Stimulated activated CD4-positive, alpha-beta T cell treated with anti-CD3 and anti-CD28 coated beads, Interleukin-1b, Interleukin-23, amount 100 ng/mL, for 24 hours (primary cell): ENCODE measurements around the gene SGSM2.
A peak's percentile ranks its signal among the peaks of the same experiment; 100 is the strongest.

Experiments
- DNase-seq, 4 experiments: peaks; one replicate each; pipeline ENCODE4 v3.0.0-alpha.2; 2020; ENCODE audit warnings: low read depth in 4 of 4, low spot score in 1 of 4

SGSM2 gene

DNA sequence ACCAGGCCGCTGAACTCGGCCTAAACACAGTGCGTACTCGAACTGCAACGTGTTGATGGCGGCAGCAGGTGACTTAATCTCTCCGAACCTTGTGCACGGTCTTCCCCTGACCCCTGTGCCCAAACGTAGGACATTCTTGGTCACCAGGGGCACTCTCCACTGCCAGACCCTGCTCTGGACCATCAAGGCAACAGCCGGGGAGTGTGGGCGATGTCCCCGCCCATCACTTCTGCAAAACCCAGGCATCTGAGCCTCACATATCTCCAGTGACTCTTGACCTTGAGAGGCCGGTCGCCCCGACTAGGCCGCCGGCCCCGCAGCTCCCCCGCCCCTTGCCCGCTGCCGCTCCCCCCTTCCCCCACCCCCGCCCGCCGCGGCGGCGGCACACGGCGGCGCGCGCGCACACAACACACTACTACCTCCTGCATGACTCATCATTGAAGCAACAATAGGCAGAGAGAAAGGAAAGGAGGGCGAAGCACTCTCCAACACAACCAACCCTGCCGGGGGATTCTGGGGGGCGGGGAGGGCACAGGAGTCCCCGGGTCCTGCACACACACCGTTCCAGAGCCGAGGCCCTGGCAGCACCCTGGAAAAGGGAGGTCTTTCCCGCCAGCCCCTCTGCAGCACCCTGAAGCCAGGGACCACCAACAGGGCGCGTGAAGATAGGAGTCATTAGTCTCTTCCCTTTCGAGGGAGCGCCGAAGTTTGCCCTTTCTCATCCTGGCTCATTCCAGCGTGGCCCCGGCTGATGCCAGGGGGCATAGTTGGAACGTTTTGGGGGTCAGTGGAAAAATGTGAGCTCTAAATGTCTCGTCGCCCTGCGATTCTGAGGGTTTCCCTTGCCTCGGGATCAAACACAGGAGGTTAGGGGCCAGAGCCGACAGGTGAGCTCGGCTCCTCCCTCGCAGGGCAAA lies 61.6 kb downstream of the SGSM2 start:
- peak in 1 of 4 experiments; percentile 26 for DNase-seq

DNA sequence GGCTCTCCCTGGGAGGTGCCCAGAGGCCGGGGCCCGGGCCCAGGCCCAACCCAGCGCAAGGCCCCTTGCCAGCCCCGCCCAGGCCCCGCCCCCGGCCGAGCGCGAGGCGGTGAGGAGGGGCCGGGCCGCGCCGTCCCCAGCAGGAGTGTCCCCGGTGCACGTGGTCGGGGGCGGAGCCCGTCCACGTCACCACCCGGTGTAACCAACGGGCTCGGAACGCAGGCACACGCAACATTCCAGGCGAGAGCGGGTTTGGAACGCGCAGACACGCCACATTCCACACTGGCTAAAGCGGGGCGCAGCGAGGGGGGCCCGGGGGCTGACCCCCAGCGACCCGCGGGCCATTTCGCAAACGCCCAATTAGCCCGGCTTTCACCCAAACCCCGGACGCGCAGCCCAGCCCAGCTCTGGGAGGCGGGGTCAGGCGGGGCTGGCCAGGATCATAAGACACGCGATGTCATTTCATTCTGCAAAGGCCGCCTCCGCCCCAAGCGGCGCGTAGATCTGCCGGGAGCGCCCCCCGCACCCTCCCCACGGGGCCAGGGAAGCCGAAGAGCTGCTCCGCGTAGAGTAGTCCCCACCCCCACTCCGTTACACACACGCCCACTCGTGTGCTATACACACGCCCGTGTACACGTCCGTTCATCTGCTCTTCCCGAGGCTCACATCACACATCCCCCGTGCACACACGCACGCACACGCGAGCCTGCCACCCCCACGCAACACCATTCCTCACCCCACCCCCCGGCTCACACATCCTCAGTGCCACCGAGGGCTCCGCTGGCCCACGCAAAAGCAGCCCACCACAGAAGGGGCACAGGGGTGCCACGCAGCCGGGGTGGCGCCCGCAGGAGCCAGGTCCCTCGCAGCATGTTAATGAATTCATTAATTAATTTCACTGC lies 62.5 kb downstream of the SGSM2 start:
- DNase-seq = peak; percentile 82 to 92 (median 86)

- DNase-seq = peak in 2 of 4 experiments; percentile 34 to 56
These were observed 63.2 kb downstream of the SGSM2 start for GRCh38 chr17:2400474-2400866.

- peak; percentile 82 to 91 (median 86) for DNase-seq
These were observed 63.6 kb downstream of the SGSM2 start, which contains the start of gene MNT for GRCh38 chr17:2400877-2401425. Gene MNT (minus strand): TSS chr17:2401060. CDS start chr17:2400712, 348 bp downstream.

DNA sequence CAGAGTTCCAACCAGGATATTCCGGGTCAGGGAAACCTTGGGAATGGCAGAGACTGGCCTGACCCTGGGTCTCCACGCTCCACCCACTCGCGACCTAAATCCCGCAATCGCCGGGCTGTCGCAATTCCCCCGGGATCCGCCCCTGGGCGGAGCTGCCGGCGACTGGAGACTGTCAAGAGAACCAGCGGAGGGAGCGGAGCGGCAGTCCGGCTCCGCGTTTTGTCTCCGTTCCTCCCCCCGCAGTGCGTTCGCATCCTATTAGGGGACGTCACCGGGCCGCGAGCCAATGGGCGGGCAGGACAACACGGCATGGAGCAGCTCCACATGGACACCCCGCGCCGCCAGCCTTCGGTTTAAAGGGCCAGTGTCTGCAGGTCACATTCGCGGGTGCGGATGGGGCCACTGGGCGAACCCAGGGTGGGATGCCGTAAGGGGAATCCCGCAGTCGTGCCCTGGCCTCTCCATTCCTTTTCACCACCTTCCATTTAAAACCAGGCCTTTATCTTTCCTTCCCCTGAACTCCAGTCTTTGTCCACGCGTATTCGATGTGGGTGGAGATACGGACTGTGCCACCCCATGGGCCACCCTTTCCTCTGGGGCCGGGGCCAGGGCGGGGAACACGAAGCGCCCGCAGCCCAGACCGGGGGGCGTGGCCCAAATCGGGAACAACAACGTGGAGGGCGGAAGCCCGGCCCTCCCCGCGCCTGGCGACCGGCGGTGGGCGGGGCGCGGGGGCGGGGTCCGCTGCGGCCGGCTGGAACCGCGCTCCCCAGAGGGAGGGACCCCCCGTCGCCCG lies 64.3 kb downstream of the SGSM2 start:
- peak; percentile 94 to 99 (median 98) for DNase-seq

DNA sequence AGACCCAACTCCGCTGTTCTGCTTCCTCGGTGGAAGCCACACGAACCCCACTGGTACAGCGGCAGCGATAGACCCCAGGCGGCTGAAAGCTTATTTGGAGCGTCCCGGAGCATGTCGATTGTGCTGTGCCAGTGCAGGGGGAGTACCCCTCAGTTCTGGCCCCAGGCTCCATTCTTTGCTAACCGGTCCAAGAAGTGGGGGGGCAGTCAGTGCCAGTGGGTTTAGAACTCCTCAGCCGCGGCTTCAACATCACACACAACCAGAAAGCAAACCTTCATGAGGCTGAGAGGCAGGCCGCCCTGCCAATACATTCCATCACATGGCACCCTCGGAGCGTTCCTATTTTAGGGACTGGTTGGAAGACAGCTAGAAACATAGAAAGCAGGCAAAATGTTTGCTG lies 65.2 kb downstream of the SGSM2 start:
- DNase-seq = no peak

GRCh38 chr17:2403044-2403443 lies 65.7 kb downstream of the SGSM2 start:
- DNase-seq = no peak

GRCh38 chr17:2405247-2405926 lies 68.1 kb downstream of the SGSM2 start:
- no peak for DNase-seq

- DNase-seq = no peak
These were observed 69.1 kb downstream of the SGSM2 start for GRCh38 chr17:2406271-2406902.

DNA sequence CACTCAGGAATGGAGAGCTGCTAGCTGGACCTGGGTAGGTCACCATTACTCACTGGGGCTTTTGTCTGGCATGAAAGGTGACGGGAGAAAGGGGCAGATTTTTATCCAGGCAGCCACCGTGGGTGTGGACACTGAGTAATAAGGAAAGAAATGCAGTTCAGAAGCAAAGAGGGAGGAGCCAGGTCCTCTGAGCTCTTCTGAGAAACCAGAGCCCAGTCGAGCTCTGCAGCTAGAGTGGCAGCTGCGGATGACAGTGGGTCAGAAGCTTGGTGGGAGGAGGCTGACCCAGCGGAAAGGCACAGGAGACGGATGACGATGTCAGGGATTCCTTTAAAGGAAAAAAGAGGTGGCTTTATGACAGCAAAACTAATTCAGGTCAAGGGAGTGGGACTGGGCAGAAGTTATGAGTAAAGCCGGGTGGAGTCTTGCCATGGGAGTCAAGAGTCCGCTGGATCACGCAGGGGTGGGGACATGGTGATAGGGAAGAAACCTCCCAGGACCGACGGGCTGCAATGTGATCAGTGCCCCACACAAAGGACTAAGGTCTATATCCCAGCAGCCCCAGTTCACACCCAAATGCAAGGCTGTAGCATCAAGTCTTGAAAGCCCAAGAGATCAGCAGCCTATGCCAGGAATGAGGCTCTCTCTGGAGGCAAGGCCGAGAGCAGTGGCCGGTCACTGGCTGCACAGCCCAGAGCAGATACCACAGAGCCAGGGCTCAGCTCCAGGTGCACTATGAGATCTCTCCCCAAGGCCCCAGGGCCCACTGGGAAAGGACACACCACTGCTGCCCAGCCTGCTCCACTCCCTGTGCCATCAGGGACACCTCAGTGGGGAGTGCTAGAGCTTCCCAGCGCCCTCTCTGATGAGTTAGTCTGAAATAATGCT lies 69.8 kb downstream of the SGSM2 start:
- no peak for DNase-seq

DNA sequence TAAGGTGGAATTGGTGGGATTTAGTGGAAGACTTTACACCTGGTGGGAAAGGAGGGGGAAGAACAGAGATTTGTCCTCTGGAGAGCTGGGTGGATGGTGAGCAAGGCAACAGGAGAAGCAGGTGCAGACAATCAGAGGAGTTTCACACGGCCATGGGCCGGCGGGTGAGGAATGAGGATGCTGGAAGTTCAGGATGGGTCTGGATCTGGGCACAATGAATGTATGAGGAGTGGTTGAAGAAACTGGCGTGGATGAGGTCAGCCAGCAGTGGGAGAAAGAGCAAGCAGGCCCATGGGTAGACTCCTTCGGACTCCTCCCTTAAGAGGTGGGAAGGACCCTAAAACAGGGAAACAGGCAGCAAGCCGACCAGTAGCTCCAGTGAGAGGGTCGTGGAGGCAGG lies 73.7 kb downstream of the SGSM2 start:
- DNase-seq = no peak

DNA sequence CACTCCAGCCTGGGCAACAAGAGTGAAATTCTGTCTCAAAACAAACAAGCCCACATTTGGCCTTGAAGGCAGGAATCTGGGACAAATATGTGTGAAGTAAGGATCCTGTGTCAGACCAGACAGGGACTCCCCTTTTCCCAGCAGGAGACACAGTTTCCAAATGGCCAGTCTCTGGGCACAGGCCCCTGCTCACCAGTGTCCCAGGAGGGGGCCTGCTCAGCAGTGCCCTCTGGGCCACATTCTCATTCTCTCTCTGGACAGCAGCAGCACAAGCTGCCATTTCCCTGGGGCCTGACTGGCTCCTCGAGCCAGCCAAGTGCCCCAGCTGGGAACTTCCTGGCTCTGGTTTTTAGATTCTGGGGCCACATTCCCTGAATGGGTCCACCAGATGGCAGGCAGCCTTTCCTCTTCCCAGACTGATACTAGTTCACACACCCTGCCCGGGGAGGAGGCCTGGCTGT lies 75.3 kb downstream of the SGSM2 start:
- no peak for DNase-seq

DNA sequence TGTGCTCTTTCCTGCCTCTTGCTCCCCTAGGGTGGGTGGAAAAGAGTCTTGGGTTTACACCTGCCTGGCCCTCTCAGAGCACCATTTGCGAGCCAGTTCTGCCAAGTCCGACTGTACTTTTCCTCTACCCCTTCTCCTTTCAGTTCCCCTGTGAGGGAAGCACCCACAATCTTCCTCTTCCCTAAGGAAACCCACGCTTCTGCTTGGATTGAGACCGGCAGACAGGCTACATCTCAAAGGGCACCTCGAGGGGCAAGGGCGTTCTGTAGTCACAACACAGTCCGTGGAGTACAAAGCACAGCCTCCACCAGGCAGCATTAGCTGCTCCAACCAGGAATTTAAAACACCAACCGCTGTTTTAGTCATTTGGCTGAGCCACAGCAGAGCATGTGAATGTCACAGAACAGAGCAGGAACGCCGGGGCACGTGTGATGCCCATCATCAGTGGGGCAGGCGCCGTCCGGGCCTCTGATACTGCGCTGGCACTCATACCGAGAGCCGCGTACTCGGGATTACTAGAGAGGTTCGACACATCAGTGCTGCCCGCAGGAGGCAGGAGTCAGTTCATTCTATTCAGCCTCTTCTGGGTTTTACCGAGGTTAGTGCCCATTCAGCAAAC lies 77.3 kb downstream of the SGSM2 start:
- DNase-seq = no peak

GRCh38 chr17:2415081-2415480 lies 77.8 kb downstream of the SGSM2 start:
- DNase-seq = no peak

- peak in 3 of 4 experiments; percentile 69 to 86 (median 76) for DNase-seq
These were observed 78.9 kb downstream of the SGSM2 start for GRCh38 chr17:2416010-2416734.

DNA sequence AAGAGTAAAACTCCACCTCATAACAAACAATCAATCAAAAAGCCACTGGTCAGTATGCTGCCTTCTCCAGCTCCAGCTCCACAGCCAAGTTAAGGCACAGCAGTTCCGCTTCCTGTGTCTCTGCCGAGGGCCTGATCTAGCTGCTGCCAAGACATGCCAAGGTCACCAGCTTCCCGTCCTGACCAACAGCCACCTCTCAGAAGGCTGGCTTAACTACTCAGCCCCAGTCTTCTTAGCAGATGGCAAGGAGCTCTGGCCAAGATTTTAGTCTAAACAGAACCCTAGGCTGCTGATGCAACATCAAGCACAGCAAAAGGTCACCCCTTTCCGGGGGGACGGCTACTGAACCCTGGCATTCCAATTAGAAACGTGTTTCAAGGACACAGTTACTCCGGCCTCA lies 81.3 kb downstream of the SGSM2 start:
- DNase-seq = no peak

GRCh38 chr17:2419486-2419885 lies 82.2 kb downstream of the SGSM2 start:
- no peak for DNase-seq
